Activated CD8-positive, alpha-beta T cell treated with anti-CD3 and anti-CD28 coated beads for 36 hours (primary cell): ENCODE data around the gene RALGAPB. TPM values are rescaled to one million over a fixed set of nuclear protein-coding genes. Genes with fewer than 3 reads are reported as not detected.

ENCODE experiments used
- ATAC-seq: fragments of 200-7000 bp; cut with Tn5 transposase; one replicate; pipeline ENCODE4 v1.10.0; 2021; ENCODE audit warnings: mild to moderate bottlenecking, moderate library complexity
- CTCF ChIA-PET: fragments of 350-600 bp; sonication (Branson Sonifier 250); formaldehyde crosslinking; loops from one replicate; lab custom pipeline; 2021; ENCODE audit warnings: antibody characterized with exemption; lab: Charles Lee
- POLR2A ChIA-PET: fragments of 350-600 bp; sonication (Branson Sonifier 250); formaldehyde crosslinking; loops from one replicate; lab custom pipeline; 2021; ENCODE audit warnings: antibody characterized with exemption; lab: Charles Lee
- DNase-seq: peaks from one replicate; pipeline ENCODE4 v3.0.0-alpha.2; 2020
- H3K27ac Mint-ChIP-seq: one replicate; pipeline ENCODE4 v1.8.0; 2021; ENCODE audit warnings: mild to moderate bottlenecking, mixed read lengths
- H3K27me3 Mint-ChIP-seq: one replicate; pipeline ENCODE4 v1.8.0; 2021; ENCODE audit warnings: mixed read lengths
- H3K36me3 Mint-ChIP-seq: one replicate; pipeline ENCODE4 v1.8.0; 2021; ENCODE audit warnings: low read depth, mixed read lengths
- H3K4me1 Mint-ChIP-seq: one replicate; pipeline ENCODE4 v1.8.0; 2021; ENCODE audit warnings: low read depth, mixed read lengths
- H3K4me3 Mint-ChIP-seq: one replicate; pipeline ENCODE4 v1.8.0; 2021; ENCODE audit warnings: mild to moderate bottlenecking, moderate library complexity, mixed read lengths
- H3K9me3 Mint-ChIP-seq: one replicate; pipeline ENCODE4 v1.8.0; 2021; ENCODE audit warnings: mixed read lengths
- CTCF ChIP-seq: fragments of 200-600 bp; IDR thresholded peaks from one replicate; pipeline ENCODE4 v1.8.0; 2022; ENCODE audit warnings: antibody characterized with exemption, mild to moderate bottlenecking
- intact Hi-C: fragments of 100-400 bp; cut with micrococcal nuclease; formaldehyde crosslinking; loops from one replicate; pipeline ENCODE4 v1.10.0; 2022
- total RNA-seq, 2 experiments: library from RNA; stranded (reverse); gene quantifications; one replicate each; pipeline ENCODE4 v1.2.3, GENCODE V29; 2021

Gene RALGAPB
- total RNA-seq, 2 experiments from 2014 or later = 19.8 to 21.3 TPM

- ATAC-seq (no peak), DNase-seq (peak; percentile 49)
- H3K9me3 Mint-ChIP-seq = no peaks in the 10 kb centered on the region
- ChIA-PET CTCF (no interaction called here), POLR2A (no interaction called here)
- TF ChIP-seq CTCF = no peak
- H3K27me3 Mint-ChIP-seq = no peaks in the 10 kb centered on the region
- H3K4me1 Mint-ChIP-seq = peaks cover 41% of the 10 kb centered on the region
- H3K4me3 Mint-ChIP-seq = no peak overlapping the region
- intact Hi-C loops = no loop called here
- H3K36me3 Mint-ChIP-seq = peaks cover 18% of the 10 kb centered on the region
- H3K27ac Mint-ChIP-seq = peak overlapping the region; percentile 9
These were observed 22.1 kb upstream of the RALGAPB start for GRCh38 chr20:38450412-38450975.

GRCh38 chr20:38452880-38453624 is 19.6 kb upstream of the RALGAPB start:
- Mint-ChIP-seq H3K36me3 (peaks cover 15% of the 10 kb centered on the region), H3K27me3 (no peaks in the 10 kb centered on the region), H3K27ac (no peak overlapping the region), H3K4me3 (no peak overlapping the region), H3K9me3 (no peaks in the 10 kb centered on the region), H3K4me1 (peaks cover 27% of the 10 kb centered on the region)
- ChIA-PET POLR2A (interaction anchor here (2.7 kb wide), 1 partner anchor 18 kb away, joined by 15 read pairs; the partner anchor contains the start of gene SNHG17), CTCF (interaction anchor here (1.2 to 3.1 kb wide), 2 partner anchors 18 to 20 kb away, joined by 9 to 10 read pairs; partner anchors contain the start of genes RALGAPB and SNHG17)
- TF ChIP-seq CTCF = no peak
- intact Hi-C loops = no loop called here
- ATAC-seq (no peak), DNase-seq (no peak)

- DNase-seq = no peak
- ATAC-seq = no peak
- ChIA-PET CTCF (interaction anchor here (1.2 to 3.1 kb wide), 2 partner anchors 19 kb away, joined by 9 to 10 read pairs; partner anchors contain the start of genes RALGAPB and SNHG17), POLR2A (interaction anchor here (2.7 kb wide), 1 partner anchor 19 kb away, joined by 15 read pairs; the partner anchor contains the start of gene SNHG17)
- no peak overlapping the region for H3K4me3 Mint-ChIP-seq
- no peaks in the 10 kb centered on the region for H3K9me3 Mint-ChIP-seq
- no peak for TF ChIP-seq CTCF
- H3K27me3 Mint-ChIP-seq = no peaks in the 10 kb centered on the region
- peaks cover 15% of the 10 kb centered on the region for H3K36me3 Mint-ChIP-seq
- H3K27ac Mint-ChIP-seq = no peak overlapping the region
- intact Hi-C loops = no loop called here
- peaks cover 21% of the 10 kb centered on the region for H3K4me1 Mint-ChIP-seq
These were observed 18.7 kb upstream of the RALGAPB start for GRCh38 chr20:38453941-38454340.

GRCh38 chr20:38454556-38455473 is 17.8 kb upstream of the RALGAPB start:
- no peaks in the 10 kb centered on the region for H3K9me3 Mint-ChIP-seq
- ATAC-seq (no peak), DNase-seq (no peak)
- TF ChIP-seq CTCF = no peak
- intact Hi-C loops = no loop called here
- no peak overlapping the region for H3K4me3 Mint-ChIP-seq
- peaks cover 12% of the 10 kb centered on the region for H3K4me1 Mint-ChIP-seq
- ChIA-PET CTCF (interaction anchor here (1.2 to 3.1 kb wide), 3 partner anchors 18 to 20 kb away, joined by 3 to 10 read pairs (median 9); partner anchors contain the start of genes RALGAPB and SNHG17), POLR2A (interaction anchor here (0.7 to 2.7 kb wide), 2 partner anchors 20 kb away, joined by 3 to 15 read pairs; partner anchors contain the start of gene SNHG17)
- no peaks in the 10 kb centered on the region for H3K27me3 Mint-ChIP-seq
- no peak overlapping the region for H3K27ac Mint-ChIP-seq
- H3K36me3 Mint-ChIP-seq = peaks cover 9% of the 10 kb centered on the region
